Ovary (tissue), 3 donors: ENCODE data around the gene MPRIP.

Experiments
- EP300 ChIP-seq: sonication (generic); formaldehyde crosslinking; IDR thresholded peaks from one replicate; pipeline ENCODE4 v1.6.1; 2017; ENCODE audit warnings: antibody characterized with exemption
- POLR2A ChIP-seq: fragments of 450-650 bp; IDR thresholded peaks from one replicate; pipeline ENCODE4 v1.6.1; 2017; ENCODE audit warnings: antibody characterized with exemption, mild to moderate bottlenecking, moderate library complexity
- TF ChIP-seq, protein P1 (sequence below), 3 donors: fragments of 450-650 bp in 2 of 3; fragments of 200-600 bp in 1 of 3; IDR thresholded peaks; one replicate each; pipeline versions ENCODE4 v1.5.1 to v1.8.0; 2016 to 2022; ENCODE audit warnings: antibody characterized with exemption in 3 of 3, mild to moderate bottlenecking in 1 of 3
- donor health status: DM: no; HTN: no; CAD: no.

DNA sequence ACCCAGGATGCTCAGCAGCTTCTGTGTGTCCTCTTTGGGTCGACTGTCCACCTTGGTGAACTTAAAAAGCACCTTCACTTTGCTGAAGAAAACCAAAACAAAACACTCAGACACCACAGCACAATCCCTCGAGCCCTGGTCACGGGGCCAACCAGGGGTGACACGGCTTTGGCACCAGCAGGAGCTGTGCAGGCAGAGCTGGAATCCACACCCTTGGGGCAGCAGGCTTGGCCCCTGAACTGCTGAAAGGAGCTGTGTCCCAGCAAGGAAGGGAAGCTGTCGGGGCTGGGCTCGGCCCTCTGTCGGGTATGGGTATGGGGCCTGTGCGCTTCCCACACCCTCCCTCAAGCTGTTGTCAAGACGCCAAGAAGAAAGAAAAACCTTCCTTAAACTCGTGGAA lies 171.5 kb downstream of the MPRIP start:
- TF ChIP-seq, protein P1, sequence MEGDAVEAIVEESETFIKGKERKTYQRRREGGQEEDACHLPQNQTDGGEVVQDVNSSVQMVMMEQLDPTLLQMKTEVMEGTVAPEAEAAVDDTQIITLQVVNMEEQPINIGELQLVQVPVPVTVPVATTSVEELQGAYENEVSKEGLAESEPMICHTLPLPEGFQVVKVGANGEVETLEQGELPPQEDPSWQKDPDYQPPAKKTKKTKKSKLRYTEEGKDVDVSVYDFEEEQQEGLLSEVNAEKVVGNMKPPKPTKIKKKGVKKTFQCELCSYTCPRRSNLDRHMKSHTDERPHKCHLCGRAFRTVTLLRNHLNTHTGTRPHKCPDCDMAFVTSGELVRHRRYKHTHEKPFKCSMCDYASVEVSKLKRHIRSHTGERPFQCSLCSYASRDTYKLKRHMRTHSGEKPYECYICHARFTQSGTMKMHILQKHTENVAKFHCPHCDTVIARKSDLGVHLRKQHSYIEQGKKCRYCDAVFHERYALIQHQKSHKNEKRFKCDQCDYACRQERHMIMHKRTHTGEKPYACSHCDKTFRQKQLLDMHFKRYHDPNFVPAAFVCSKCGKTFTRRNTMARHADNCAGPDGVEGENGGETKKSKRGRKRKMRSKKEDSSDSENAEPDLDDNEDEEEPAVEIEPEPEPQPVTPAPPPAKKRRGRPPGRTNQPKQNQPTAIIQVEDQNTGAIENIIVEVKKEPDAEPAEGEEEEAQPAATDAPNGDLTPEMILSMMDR (IDR thresholded peaks at IDR 0.05) = no peak
- TF ChIP-seq EP300 (no peak), POLR2A (no peak)
